Activated CD8-positive, alpha-beta T cell treated with anti-CD3 and anti-CD28 coated beads for 36 hours (primary cell): ENCODE data around the gene RNF32. TPM values are rescaled to one million over a fixed set of nuclear protein-coding genes. Genes with fewer than 3 reads are reported as not detected.

Experiments used
- ATAC-seq: fragments of 200-7000 bp; cut with Tn5 transposase; one replicate; pipeline ENCODE4 v1.10.0; 2021; ENCODE audit warnings: mild to moderate bottlenecking, moderate library complexity
- CTCF ChIA-PET: fragments of 350-600 bp; sonication (Branson Sonifier 250); formaldehyde crosslinking; loops from one replicate; lab custom pipeline; 2021; ENCODE audit warnings: antibody characterized with exemption; lab: Charles Lee
- POLR2A ChIA-PET: fragments of 350-600 bp; sonication (Branson Sonifier 250); formaldehyde crosslinking; loops from one replicate; lab custom pipeline; 2021; ENCODE audit warnings: antibody characterized with exemption; lab: Charles Lee
- DNase-seq: peaks from one replicate; pipeline ENCODE4 v3.0.0-alpha.2; 2020
- H3K27ac Mint-ChIP-seq: one replicate; pipeline ENCODE4 v1.8.0; 2021; ENCODE audit warnings: mild to moderate bottlenecking, mixed read lengths
- H3K27me3 Mint-ChIP-seq: one replicate; pipeline ENCODE4 v1.8.0; 2021; ENCODE audit warnings: mixed read lengths
- H3K36me3 Mint-ChIP-seq: one replicate; pipeline ENCODE4 v1.8.0; 2021; ENCODE audit warnings: low read depth, mixed read lengths
- H3K4me1 Mint-ChIP-seq: one replicate; pipeline ENCODE4 v1.8.0; 2021; ENCODE audit warnings: low read depth, mixed read lengths
- H3K4me3 Mint-ChIP-seq: one replicate; pipeline ENCODE4 v1.8.0; 2021; ENCODE audit warnings: mild to moderate bottlenecking, moderate library complexity, mixed read lengths
- H3K9me3 Mint-ChIP-seq: one replicate; pipeline ENCODE4 v1.8.0; 2021; ENCODE audit warnings: mixed read lengths
- CTCF ChIP-seq: fragments of 200-600 bp; IDR thresholded peaks from one replicate; pipeline ENCODE4 v1.8.0; 2022; ENCODE audit warnings: antibody characterized with exemption, mild to moderate bottlenecking
- intact Hi-C: fragments of 100-400 bp; cut with micrococcal nuclease; formaldehyde crosslinking; loops from one replicate; pipeline ENCODE4 v1.10.0; 2022
- total RNA-seq, 2 experiments: library from RNA; stranded (reverse); gene quantifications; one replicate each; pipeline ENCODE4 v1.2.3, GENCODE V29; 2021

RNF32 gene
- total RNA-seq, 2 experiments from 2014 or later, result 0.43 TPM

GRCh38 chr7:156625580-156625979, 15.0 kb upstream of the RNF32 start:
- no peak overlapping the region for H3K4me3 Mint-ChIP-seq
- H3K9me3 Mint-ChIP-seq, result peaks cover 17% of the 10 kb centered on the region
- H3K36me3 Mint-ChIP-seq, result peaks cover 6% of the 10 kb centered on the region
- ATAC-seq, result no peak
- no peak for TF ChIP-seq CTCF
- H3K27me3 Mint-ChIP-seq, result peaks cover 14% of the 10 kb centered on the region
- no peak overlapping the region for H3K27ac Mint-ChIP-seq
- no peaks in the 10 kb centered on the region for H3K4me1 Mint-ChIP-seq
- intact Hi-C loops, result no loop called here
- ChIA-PET POLR2A (no interaction called here), CTCF (no interaction called here)
- no peak for DNase-seq

GRCh38 chr7:156626220-156626895, 14.2 kb upstream of the RNF32 start:
- Mint-ChIP-seq H3K27me3 (peaks cover 8% of the 10 kb centered on the region), H3K4me3 (no peak overlapping the region), H3K36me3 (peaks cover 6% of the 10 kb centered on the region), H3K27ac (no peak overlapping the region), H3K9me3 (peaks cover 16% of the 10 kb centered on the region), H3K4me1 (no peaks in the 10 kb centered on the region)
- DNase-seq (no peak), ATAC-seq (no peak)
- CTCF ChIA-PET, result no interaction called here
- no peak for TF ChIP-seq CTCF
- POLR2A ChIA-PET, result no interaction called here
- intact Hi-C loops, result no loop called here

GRCh38 chr7:156628562-156628961, 12.0 kb upstream of the RNF32 start:
- Mint-ChIP-seq H3K27ac (no peak overlapping the region), H3K4me1 (no peaks in the 10 kb centered on the region), H3K4me3 (no peak overlapping the region), H3K27me3 (peaks cover 1% of the 10 kb centered on the region), H3K9me3 (peaks cover 16% of the 10 kb centered on the region), H3K36me3 (peaks cover 6% of the 10 kb centered on the region)
- intact Hi-C loops, result no loop called here
- ATAC-seq (no peak), DNase-seq (no peak)
- TF ChIP-seq CTCF, result no peak
- CTCF ChIA-PET, result no interaction called here
- POLR2A ChIA-PET, result no interaction called here

- H3K27ac Mint-ChIP-seq, result no peak overlapping the region
- peaks cover 2% of the 10 kb centered on the region for H3K27me3 Mint-ChIP-seq
- H3K9me3 Mint-ChIP-seq, result peaks cover 16% of the 10 kb centered on the region
- DNase-seq (no peak), ATAC-seq (no peak)
- intact Hi-C loops, result no loop called here
- ChIA-PET CTCF (no interaction called here), POLR2A (no interaction called here)
- H3K4me3 Mint-ChIP-seq, result no peak overlapping the region
- H3K36me3 Mint-ChIP-seq, result peaks cover 6% of the 10 kb centered on the region
- TF ChIP-seq CTCF, result no peak
- no peaks in the 10 kb centered on the region for H3K4me1 Mint-ChIP-seq
Observed at GRCh38 chr7:156629873-156630272, 10.7 kb upstream of the RNF32 start.

- Mint-ChIP-seq H3K9me3 (peaks cover 6% of the 10 kb centered on the region), H3K27me3 (peaks cover 7% of the 10 kb centered on the region), H3K36me3 (no peaks in the 10 kb centered on the region), H3K4me1 (no peaks in the 10 kb centered on the region), H3K4me3 (no peak overlapping the region), H3K27ac (no peak overlapping the region)
- no peak for DNase-seq
- ATAC-seq, result no peak
- intact Hi-C loops, result no loop called here
- TF ChIP-seq CTCF, result no peak
- ChIA-PET POLR2A (interaction anchor here (1.0 kb wide), 1 partner anchor 16 kb away, joined by 3 read pairs; no protein-coding TSS in a partner anchor), CTCF (no interaction called here)
Observed at GRCh38 chr7:156634117-156634516, 6.5 kb upstream of the RNF32 start.
